ENCODE data around the gene PTPRO. TPM values are rescaled to one million over a fixed set of nuclear protein-coding genes. Genes with fewer than 3 reads are reported as not detected.

PTPRO gene
- polyA plus RNA-seq, 1 of the 3 experiments (the other 2 are of a cell fraction), result 1.4 TPM

DNA sequence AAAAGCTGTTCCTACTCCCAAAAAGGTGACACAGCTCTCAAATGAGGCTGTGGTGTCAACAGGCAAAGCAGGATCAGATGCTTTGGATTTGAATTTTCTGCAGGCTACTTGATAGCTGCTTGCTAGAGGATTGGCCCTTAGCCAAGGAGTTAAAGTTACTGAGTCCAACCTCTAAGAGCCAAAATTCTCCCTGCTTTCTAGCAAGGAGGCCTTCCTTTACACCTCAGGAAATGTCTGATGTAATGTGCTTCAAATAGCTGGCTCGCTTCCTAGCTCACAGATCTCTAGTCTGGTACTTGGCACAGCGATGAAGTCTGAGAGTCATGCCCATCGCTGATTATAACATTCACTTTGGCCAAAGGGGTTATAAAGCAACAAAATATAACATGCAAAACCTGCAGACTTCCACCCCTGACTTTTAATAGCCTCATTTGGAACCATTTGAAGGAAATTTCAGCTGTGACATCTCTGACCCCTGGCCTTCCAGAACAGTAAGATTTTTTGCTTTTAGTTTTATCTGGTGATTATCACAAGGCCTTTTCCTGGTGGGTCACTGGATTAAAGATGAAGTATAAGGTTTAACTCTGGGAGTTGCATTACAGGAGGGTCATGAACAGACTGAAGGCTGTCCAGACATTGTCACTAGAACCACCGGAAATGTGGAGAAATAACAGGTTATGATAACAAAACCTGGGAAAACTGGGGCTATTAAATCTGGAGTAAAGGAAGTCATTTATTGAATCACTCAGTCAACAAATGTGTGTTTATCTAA is 277.1 kb downstream of the PTPRO start:
- CTCF ChIA-PET, result interaction anchor here (0.6 to 1.6 kb wide), 4 partner anchors 9 to 339 kb away, joined by 3 to 4 read pairs (median 3); no protein-coding TSS in a partner anchor
- peak overlapping the region; percentile 42; the same call in 1 of the 2 replicates for H3K4me2 ChIP-seq
- no peak overlapping the region for H3K4me3 ChIP-seq (ENCODE audit: low read depth in 2 of 2, low read length in 1 of 2)
- H3K36me3 ChIP-seq (replicated peaks in 1 of 2; ENCODE audit: control insufficient read depth in 1 of 2, insufficient read depth in 2 of 2, low read length in 1 of 2), result no peaks in the 10 kb centered on the region
- H2AFZ ChIP-seq (ENCODE audit: low read depth), result no peak overlapping the region
- no peak overlapping the region for H3K9ac ChIP-seq
- H3K9me2 ChIP-seq, result no peaks in the 10 kb centered on the region
- no peaks in the 10 kb centered on the region for H3K9me3 ChIP-seq
- H3F3A ChIP-seq (replicated peaks; ENCODE audit: insufficient read depth), result peaks cover 6% of the 10 kb centered on the region
- no peaks in the 10 kb centered on the region for H3K79me2 ChIP-seq (ENCODE audit: insufficient read depth)
- WGBS (ENCODE audit: low lambda C conversion rate), result 45% methylated on average over 4 of the region's 4 CpGs
- no peak for DNase-seq
- H3K4me1 ChIP-seq (ENCODE audit: control insufficient read depth in 1 of 2, insufficient read depth in 2 of 2, low read depth in 1 of 2, low read length in 1 of 2), result peaks cover 0 to 5% of the 10 kb centered on the region in 2 experiments; a peak in 1 of 4 replicates
- POLR2A ChIA-PET, result no interaction called here
- H4K20me1 ChIP-seq (ENCODE audit: insufficient read depth), result no peaks in the 10 kb centered on the region
- no peaks in the 10 kb centered on the region for H3K27me3 ChIP-seq (ENCODE audit: insufficient read depth)
- H3K27ac ChIP-seq (ENCODE audit: low read depth in 2 of 2, low read length in 1 of 2), result peak overlapping the region; percentile 36 to 45; a peak in 3 of 4 replicates
- TF ChIP-seq CHD2 (IDR thresholded peaks at IDR 0.05; ENCODE audit: low read length, partially characterized antibody) (no peak), EP300 (IDR thresholded peaks at IDR 0.05; ENCODE audit: borderline replicate concordance in 1 of 2, low read depth in 1 of 2, low read length in 1 of 2) (peak in 1 of 2 experiments; percentile 49; a peak in 1 of 4 replicates), RFX5 (IDR thresholded peaks at IDR 0.05; ENCODE audit: low read length) (no peak), POLR2AphosphoS5 (IDR thresholded peaks at IDR 0.05; ENCODE audit: low read depth, low read length) (peak; percentile 27; the same call in 1 of the 2 replicates), FOXM1 (IDR thresholded peaks at IDR 0.05; ENCODE audit: low read depth) (no peak), SIN3A (IDR thresholded peaks at IDR 0.05; ENCODE audit: borderline replicate concordance, low read depth, low read length) (peak; percentile 62; the same call in 1 of the 2 replicates), TAF1 (IDR thresholded peaks at IDR 0.05; ENCODE audit: borderline replicate concordance, low read depth, low read length) (no peak), NRF1 (IDR thresholded peaks at IDR 0.05; ENCODE audit: low read depth, low read length) (no peak), FOXJ3 (CRISPR knock-in tag; IDR thresholded peaks at IDR 0.05) (no peak), RCOR1 (IDR thresholded peaks at IDR 0.05; ENCODE audit: low read length) (no peak), MEF2A (IDR thresholded peaks at IDR 0.05; ENCODE audit: borderline replicate concordance, low read depth) (peak; percentile 86; the same call in 1 of the 2 replicates), RXRA (IDR thresholded peaks at IDR 0.05; ENCODE audit: borderline replicate concordance, low read depth) (peak; percentile 74), JUND (IDR thresholded peaks at IDR 0.05) (peak; percentile 44; the same call in 1 of the 2 replicates), GATA2 (CRISPR knock-in tag; IDR thresholded peaks at IDR 0.05) (no peak), GABPA (IDR thresholded peaks at IDR 0.05; ENCODE audit: low read depth) (no peak), MXI1 (IDR thresholded peaks at IDR 0.05; ENCODE audit: low read depth, low read length) (no peak), ELF1 (IDR thresholded peaks at IDR 0.05) (no peak; the same call in 1 of the 2 replicates)
- TF ChIP-seq, protein P1, sequence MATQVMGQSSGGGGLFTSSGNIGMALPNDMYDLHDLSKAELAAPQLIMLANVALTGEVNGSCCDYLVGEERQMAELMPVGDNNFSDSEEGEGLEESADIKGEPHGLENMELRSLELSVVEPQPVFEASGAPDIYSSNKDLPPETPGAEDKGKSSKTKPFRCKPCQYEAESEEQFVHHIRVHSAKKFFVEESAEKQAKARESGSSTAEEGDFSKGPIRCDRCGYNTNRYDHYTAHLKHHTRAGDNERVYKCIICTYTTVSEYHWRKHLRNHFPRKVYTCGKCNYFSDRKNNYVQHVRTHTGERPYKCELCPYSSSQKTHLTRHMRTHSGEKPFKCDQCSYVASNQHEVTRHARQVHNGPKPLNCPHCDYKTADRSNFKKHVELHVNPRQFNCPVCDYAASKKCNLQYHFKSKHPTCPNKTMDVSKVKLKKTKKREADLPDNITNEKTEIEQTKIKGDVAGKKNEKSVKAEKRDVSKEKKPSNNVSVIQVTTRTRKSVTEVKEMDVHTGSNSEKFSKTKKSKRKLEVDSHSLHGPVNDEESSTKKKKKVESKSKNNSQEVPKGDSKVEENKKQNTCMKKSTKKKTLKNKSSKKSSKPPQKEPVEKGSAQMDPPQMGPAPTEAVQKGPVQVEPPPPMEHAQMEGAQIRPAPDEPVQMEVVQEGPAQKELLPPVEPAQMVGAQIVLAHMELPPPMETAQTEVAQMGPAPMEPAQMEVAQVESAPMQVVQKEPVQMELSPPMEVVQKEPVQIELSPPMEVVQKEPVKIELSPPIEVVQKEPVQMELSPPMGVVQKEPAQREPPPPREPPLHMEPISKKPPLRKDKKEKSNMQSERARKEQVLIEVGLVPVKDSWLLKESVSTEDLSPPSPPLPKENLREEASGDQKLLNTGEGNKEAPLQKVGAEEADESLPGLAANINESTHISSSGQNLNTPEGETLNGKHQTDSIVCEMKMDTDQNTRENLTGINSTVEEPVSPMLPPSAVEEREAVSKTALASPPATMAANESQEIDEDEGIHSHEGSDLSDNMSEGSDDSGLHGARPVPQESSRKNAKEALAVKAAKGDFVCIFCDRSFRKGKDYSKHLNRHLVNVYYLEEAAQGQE (IDR thresholded peaks at IDR 0.05; ENCODE audit: low read depth, low read length), result no peak
- TF ChIP-seq, protein P2, sequence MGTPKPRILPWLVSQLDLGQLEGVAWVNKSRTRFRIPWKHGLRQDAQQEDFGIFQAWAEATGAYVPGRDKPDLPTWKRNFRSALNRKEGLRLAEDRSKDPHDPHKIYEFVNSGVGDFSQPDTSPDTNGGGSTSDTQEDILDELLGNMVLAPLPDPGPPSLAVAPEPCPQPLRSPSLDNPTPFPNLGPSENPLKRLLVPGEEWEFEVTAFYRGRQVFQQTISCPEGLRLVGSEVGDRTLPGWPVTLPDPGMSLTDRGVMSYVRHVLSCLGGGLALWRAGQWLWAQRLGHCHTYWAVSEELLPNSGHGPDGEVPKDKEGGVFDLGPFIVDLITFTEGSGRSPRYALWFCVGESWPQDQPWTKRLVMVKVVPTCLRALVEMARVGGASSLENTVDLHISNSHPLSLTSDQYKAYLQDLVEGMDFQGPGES (IDR thresholded peaks at IDR 0.05; ENCODE audit: low read depth, low read length), result no peak
- TF ChIP-seq, protein P3, sequence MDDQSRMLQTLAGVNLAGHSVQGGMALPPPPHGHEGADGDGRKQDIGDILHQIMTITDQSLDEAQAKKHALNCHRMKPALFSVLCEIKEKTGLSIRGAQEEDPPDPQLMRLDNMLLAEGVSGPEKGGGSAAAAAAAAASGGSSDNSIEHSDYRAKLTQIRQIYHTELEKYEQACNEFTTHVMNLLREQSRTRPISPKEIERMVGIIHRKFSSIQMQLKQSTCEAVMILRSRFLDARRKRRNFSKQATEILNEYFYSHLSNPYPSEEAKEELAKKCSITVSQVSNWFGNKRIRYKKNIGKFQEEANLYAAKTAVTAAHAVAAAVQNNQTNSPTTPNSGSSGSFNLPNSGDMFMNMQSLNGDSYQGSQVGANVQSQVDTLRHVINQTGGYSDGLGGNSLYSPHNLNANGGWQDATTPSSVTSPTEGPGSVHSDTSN (IDR thresholded peaks at IDR 0.05), result peak; percentile 86
- TF ChIP-seq, protein P4, sequence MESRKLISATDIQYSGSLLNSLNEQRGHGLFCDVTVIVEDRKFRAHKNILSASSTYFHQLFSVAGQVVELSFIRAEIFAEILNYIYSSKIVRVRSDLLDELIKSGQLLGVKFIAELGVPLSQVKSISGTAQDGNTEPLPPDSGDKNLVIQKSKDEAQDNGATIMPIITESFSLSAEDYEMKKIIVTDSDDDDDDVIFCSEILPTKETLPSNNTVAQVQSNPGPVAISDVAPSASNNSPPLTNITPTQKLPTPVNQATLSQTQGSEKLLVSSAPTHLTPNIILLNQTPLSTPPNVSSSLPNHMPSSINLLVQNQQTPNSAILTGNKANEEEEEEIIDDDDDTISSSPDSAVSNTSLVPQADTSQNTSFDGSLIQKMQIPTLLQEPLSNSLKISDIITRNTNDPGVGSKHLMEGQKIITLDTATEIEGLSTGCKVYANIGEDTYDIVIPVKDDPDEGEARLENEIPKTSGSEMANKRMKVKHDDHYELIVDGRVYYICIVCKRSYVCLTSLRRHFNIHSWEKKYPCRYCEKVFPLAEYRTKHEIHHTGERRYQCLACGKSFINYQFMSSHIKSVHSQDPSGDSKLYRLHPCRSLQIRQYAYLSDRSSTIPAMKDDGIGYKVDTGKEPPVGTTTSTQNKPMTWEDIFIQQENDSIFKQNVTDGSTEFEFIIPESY (IDR thresholded peaks at IDR 0.05; ENCODE audit: borderline replicate concordance, low read depth), result no peak
- TF ChIP-seq, protein P5, sequence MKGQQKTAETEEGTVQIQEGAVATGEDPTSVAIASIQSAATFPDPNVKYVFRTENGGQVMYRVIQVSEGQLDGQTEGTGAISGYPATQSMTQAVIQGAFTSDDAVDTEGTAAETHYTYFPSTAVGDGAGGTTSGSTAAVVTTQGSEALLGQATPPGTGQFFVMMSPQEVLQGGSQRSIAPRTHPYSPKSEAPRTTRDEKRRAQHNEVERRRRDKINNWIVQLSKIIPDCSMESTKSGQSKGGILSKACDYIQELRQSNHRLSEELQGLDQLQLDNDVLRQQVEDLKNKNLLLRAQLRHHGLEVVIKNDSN (IDR thresholded peaks at IDR 0.05; ENCODE audit: borderline replicate concordance, low read depth), result no peak
- TF ChIP-seq, protein P6, sequence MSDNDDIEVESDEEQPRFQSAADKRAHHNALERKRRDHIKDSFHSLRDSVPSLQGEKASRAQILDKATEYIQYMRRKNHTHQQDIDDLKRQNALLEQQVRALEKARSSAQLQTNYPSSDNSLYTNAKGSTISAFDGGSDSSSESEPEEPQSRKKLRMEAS (IDR thresholded peaks at IDR 0.05; ENCODE audit: low read depth), result peak; percentile 26; the same call in 1 of the 2 replicates

Measured in SK-N-SH (cell line).